H9 (cell line): ENCODE data around the gene TIPRL. TPM values are rescaled to one million over a fixed set of nuclear protein-coding genes. Genes with fewer than 3 reads are reported as not detected.

Source experiments
- DNase-seq: peaks from one replicate; pipeline ENCODE4 v3.0.0-alpha.2; 2017
- H2AFZ ChIP-seq: one replicate; pipeline ENCODE4 v1.6.1; 2013; ENCODE audit warnings: mild to moderate bottlenecking, low read length, control low read depth, moderate library complexity
- H2AK5ac ChIP-seq: 2 replicates; pipeline ENCODE4 v1.6.1; 2013; ENCODE audit warnings: low read length, control low read depth, mixed read lengths; ENCODE audit not compliant: insufficient read length
- H2BK120ac ChIP-seq: one replicate; pipeline ENCODE4 v1.6.1; 2013; ENCODE audit warnings: low read depth, mild to moderate bottlenecking, low read length, control low read depth, inconsistent platforms; ENCODE audit not compliant: poor library complexity, severe bottlenecking
- H2BK12ac ChIP-seq: 2 replicates; pipeline ENCODE4 v1.6.1; 2013; ENCODE audit warnings: low read length, control low read depth, mixed read lengths, low read depth; ENCODE audit not compliant: insufficient read length
- H2BK15ac ChIP-seq: 2 replicates; pipeline ENCODE4 v1.6.1; 2013; ENCODE audit warnings: low read depth, low read length, control low read depth
- H2BK20ac ChIP-seq: one replicate; pipeline ENCODE4 v1.6.1; 2013; ENCODE audit warnings: low read depth, mild to moderate bottlenecking, low read length, control low read depth, inconsistent platforms; ENCODE audit not compliant: poor library complexity, severe bottlenecking
- H2BK5ac ChIP-seq: 2 replicates; pipeline ENCODE4 v1.6.1; 2013; ENCODE audit warnings: low read length, control low read depth, mixed read lengths; ENCODE audit not compliant: insufficient read length
- H3K14ac ChIP-seq: 2 replicates; pipeline ENCODE4 v1.6.1; 2013; ENCODE audit warnings: low read length, control low read depth; ENCODE audit not compliant: insufficient read depth
- H3K18ac ChIP-seq: 2 replicates; pipeline ENCODE4 v1.6.1; 2013; ENCODE audit warnings: low read depth, mild to moderate bottlenecking, mixed read lengths, low read length, control low read depth; ENCODE audit not compliant: insufficient read length
- H3K23ac ChIP-seq: 2 replicates; pipeline ENCODE4 v1.6.1; 2013; ENCODE audit warnings: low read length, control low read depth, mixed read lengths, low read depth; ENCODE audit not compliant: insufficient read length
- H3K23me2 ChIP-seq: 2 replicates; pipeline ENCODE4 v1.6.1; 2013; ENCODE audit warnings: low read depth, mild to moderate bottlenecking, mixed read lengths, low read length, control low read depth; ENCODE audit not compliant: insufficient read length, poor library complexity, severe bottlenecking
- H3K27ac ChIP-seq: 2 replicates; pipeline ENCODE4 v1.5.1; 2013; ENCODE audit warnings: low read length, control low read depth, mixed read lengths, low read depth; ENCODE audit not compliant: insufficient read length
- H3K27me3 ChIP-seq: 2 replicates; pipeline ENCODE4 v1.6.1; 2013; ENCODE audit warnings: low read length, control low read depth, inconsistent platforms; ENCODE audit not compliant: insufficient read depth
- H3K4ac ChIP-seq: 2 replicates; pipeline ENCODE4 v1.6.1; 2013; ENCODE audit warnings: low read depth, mild to moderate bottlenecking, control low read depth, inconsistent platforms, low read length, moderate library complexity
- H3K4me1 ChIP-seq: 2 replicates; pipeline ENCODE4 v1.6.1; 2013; ENCODE audit warnings: low read length, control low read depth, inconsistent platforms; ENCODE audit not compliant: insufficient read depth
- H3K4me2 ChIP-seq: 2 replicates; pipeline ENCODE4 v1.6.1; 2013; ENCODE audit warnings: low read length, control low read depth, mixed read lengths; ENCODE audit not compliant: insufficient read length, insufficient read depth
- H3K56ac ChIP-seq: 2 replicates; pipeline ENCODE4 v1.6.1; 2013; ENCODE audit warnings: low read depth, mild to moderate bottlenecking, mixed read lengths, low read length, control low read depth; ENCODE audit not compliant: insufficient read length
- H3K79me1 ChIP-seq: 2 replicates; pipeline ENCODE4 v1.6.1; 2013; ENCODE audit warnings: low read depth, mild to moderate bottlenecking, moderate library complexity, low read length, control low read depth, inconsistent platforms; ENCODE audit not compliant: insufficient read depth, poor library complexity, severe bottlenecking
- H3K79me2 ChIP-seq: 2 replicates; pipeline ENCODE4 v1.6.1; 2013; ENCODE audit warnings: low read length, control low read depth, inconsistent platforms; ENCODE audit not compliant: insufficient read depth
- H3K9ac ChIP-seq: 2 replicates; pipeline ENCODE4 v1.6.1; 2013; ENCODE audit warnings: low read length, control low read depth, mixed read lengths; ENCODE audit not compliant: insufficient read length; ENCODE audit errors: extremely low read depth
- H3K9me3 ChIP-seq: one replicate; pipeline ENCODE4 v1.6.1; 2013; ENCODE audit warnings: low read depth, low read length, inconsistent platforms; ENCODE audit not compliant: control insufficient read depth
- H3T11ph ChIP-seq: one replicate; pipeline ENCODE4 v1.6.1; 2013; ENCODE audit warnings: mild to moderate bottlenecking, low read length, control low read depth, inconsistent platforms
- H4K20me1 ChIP-seq: one replicate; pipeline ENCODE4 v1.6.1; 2013; ENCODE audit not compliant: control insufficient read depth, insufficient read length, insufficient read depth
- H4K5ac ChIP-seq: 2 replicates; pipeline ENCODE4 v1.6.1; 2013; ENCODE audit warnings: low read depth, mild to moderate bottlenecking, mixed read lengths, low read length, control low read depth; ENCODE audit not compliant: insufficient read length
- H4K8ac ChIP-seq: replicated peaks from 2 replicates; pipeline ENCODE4 v1.6.1; 2013; ENCODE audit warnings: low read length, control low read depth, mixed read lengths, low read depth; ENCODE audit not compliant: insufficient read length
- H4K91ac ChIP-seq: 2 replicates; pipeline ENCODE4 v1.6.1; 2013; ENCODE audit warnings: low read depth, mild to moderate bottlenecking, moderate library complexity, mixed read lengths, low read length, control low read depth; ENCODE audit not compliant: insufficient read length
- H3K27ac Mint-ChIP-seq, 3 experiments: 2 replicates in 2 of 3; 3 replicates in 1 of 3; pipeline ENCODE4 v1.8.0; 2020 to 2021; ENCODE audit warnings: mixed read lengths in 3 of 3, mild to moderate bottlenecking in 1 of 3, moderate library complexity in 1 of 3
- H3K27me3 Mint-ChIP-seq: 2 replicates; pipeline ENCODE4 v1.8.0; 2021; ENCODE audit warnings: low read depth, mild to moderate bottlenecking, moderate library complexity, mixed read lengths
- H3K36me3 Mint-ChIP-seq, 3 experiments: 2 replicates in 2 of 3; 3 replicates in 1 of 3; pipeline ENCODE4 v1.8.0; 2020 to 2021; ENCODE audit warnings: low read depth in 3 of 3, mixed read lengths in 3 of 3; ENCODE audit not compliant: insufficient read depth in 1 of 3
- H3K4me1 Mint-ChIP-seq, 2 experiments: 2 replicates each; pipeline ENCODE4 v1.8.0; 2020; ENCODE audit warnings: mixed read lengths in 2 of 2
- H3K4me3 Mint-ChIP-seq, 2 experiments: 2 replicates in 1 of 2; 3 replicates in 1 of 2; pipeline ENCODE4 v1.8.0; 2020 to 2021; ENCODE audit warnings: mild to moderate bottlenecking in 2 of 2, mixed read lengths in 2 of 2, moderate library complexity in 1 of 2
- H3K9me3 Mint-ChIP-seq, 2 experiments: 2 replicates in 1 of 2; 3 replicates in 1 of 2; pipeline ENCODE4 v1.8.0; 2020; ENCODE audit warnings: mild to moderate bottlenecking in 2 of 2, mixed read lengths in 2 of 2, moderate library complexity in 1 of 2
- CTCF ChIP-seq: fragments of 200-600 bp; sonication (generic); conservative IDR thresholded peaks from 3 replicates; pipeline ENCODE4 v1.8.0; 2021; ENCODE audit warnings: antibody characterized with exemption, mild to moderate bottlenecking
- WGBS: extraction: QIAGEN DNeasy Blood & Tissue Kit; methylation state at CpG from one replicate; pipeline ENCODE4 v1.1.7; 2013; ENCODE audit warnings: missing lambda C conversion rate, low lambda C conversion rate, mixed read lengths; ENCODE audit not compliant: insufficient read length; ENCODE audit errors: extremely low coverage; 5-methylcytosine and 5-hydroxymethylcytosine counted together
- total RNA-seq: library from RNA; stranded (reverse); gene quantifications from 2 replicates; pipeline ENCODE4 v1.2.1, GENCODE V29; 2021

The TIPRL gene
- total RNA-seq, 1 experiment from 2014 or later: 24.4 TPM

GRCh38 chr1:168145184-168146159 is 33.3 kb upstream of the TIPRL start:
- H4K8ac ChIP-seq: no peak overlapping the region
- no peak overlapping the region for H3K14ac ChIP-seq
- H3K18ac ChIP-seq: no peak overlapping the region
- DNase-seq: peak; percentile 94
- no peaks in the 10 kb centered on the region for H3K27me3 ChIP-seq
- H2BK5ac ChIP-seq: no peak overlapping the region
- H2AFZ ChIP-seq: no peak overlapping the region
- H3K4me1 Mint-ChIP-seq: peaks cover 7 to 8% of the 10 kb centered on the region in 2 experiments
- no peak overlapping the region for H3K4ac ChIP-seq
- no peak overlapping the region for H3K9ac ChIP-seq
- H3K56ac ChIP-seq: no peak overlapping the region
- no peak overlapping the region for H2AK5ac ChIP-seq
- H3K79me1 ChIP-seq: no peaks in the 10 kb centered on the region
- H3K4me3 Mint-ChIP-seq: peak overlapping the region in 1 of 2 experiments; percentile 9; a peak in 1 of 5 replicates
- no peaks in the 10 kb centered on the region for H4K20me1 ChIP-seq
- no peak overlapping the region for H3K23ac ChIP-seq
- H3K23me2 ChIP-seq: no peaks in the 10 kb centered on the region
- no peak overlapping the region for H2BK20ac ChIP-seq
- H3K27ac ChIP-seq: no peak overlapping the region
- TF ChIP-seq CTCF: peak; percentile 91
- no peak overlapping the region for H3K27ac Mint-ChIP-seq
- no peak overlapping the region for H2BK120ac ChIP-seq
- H4K5ac ChIP-seq: no peak overlapping the region
- no peaks in the 10 kb centered on the region for H3K79me2 ChIP-seq
- H2BK12ac ChIP-seq: no peak overlapping the region
- H3K27me3 Mint-ChIP-seq: peaks cover 3% of the 10 kb centered on the region; the same call in 1 of the 2 replicates
- no peak overlapping the region for H3K4me2 ChIP-seq
- H4K91ac ChIP-seq: no peak overlapping the region
- H3T11ph ChIP-seq: no peak overlapping the region
- H3K9me3 ChIP-seq: no peaks in the 10 kb centered on the region
- no peaks in the 10 kb centered on the region for H3K36me3 Mint-ChIP-seq
- no peaks in the 10 kb centered on the region for H3K4me1 ChIP-seq
- no peak overlapping the region for H2BK15ac ChIP-seq
- WGBS: no CpG with 5 or more reads among the region's 15 CpGs
- no peaks in the 10 kb centered on the region for H3K9me3 Mint-ChIP-seq
